Measurements from ENCODE around the gene GATC.
"Not testable (repeated sequence)": the region's sequence is repeated elsewhere in the genome, so short reads cannot be mapped to it uniquely, and the experiment has no call there.

Gene GATC

GRCh38 chr12:120432772-120433525 is 13.3 kb upstream of the GATC start:
- in situ Hi-C loops (cut with HindIII; ENCODE audit: low sequenced_read_pairs) = no loop called here
- no peak for TF ChIP-seq CTCF (IDR thresholded peaks at IDR 0.05; ENCODE audit: low read depth, low read length, missing control alignments)
- H3K4me3 ChIP-seq (ENCODE audit: low read depth, low read length) = no peak overlapping the region
- no peak for DNase-seq (ENCODE audit: low read depth)

GRCh38 chr12:120437735-120438494 is 8.3 kb upstream of the GATC start, which contains the start of gene COX6A1:
Gene COX6A1, plus strand, starts transcription at chr12:120438113. Its CDS starts 14 bp downstream, at chr12:120438127.
- TF ChIP-seq CTCF (IDR thresholded peaks at IDR 0.05; ENCODE audit: low read depth, low read length, missing control alignments) = no peak
- DNase-seq (ENCODE audit: low read depth) = peak; percentile 96
- H3K4me3 ChIP-seq (ENCODE audit: low read depth, low read length) = peak within 1 kb of the TSS; percentile 66
- in situ Hi-C loops (cut with HindIII; ENCODE audit: low sequenced_read_pairs) = no loop called here

- in situ Hi-C loops (cut with HindIII; ENCODE audit: low sequenced_read_pairs) = no loop called here
- H3K4me3 ChIP-seq (ENCODE audit: low read depth, low read length) = peak overlapping the region; percentile 66
- TF ChIP-seq CTCF (IDR thresholded peaks at IDR 0.05; ENCODE audit: low read depth, low read length, missing control alignments) = no peak
- DNase-seq (ENCODE audit: low read depth) = no peak
Observed at GRCh38 chr12:120438495-120439198, 7.6 kb upstream of the GATC start.

- peak; percentile 29 for DNase-seq (ENCODE audit: low read depth)
- TF ChIP-seq CTCF (IDR thresholded peaks at IDR 0.05; ENCODE audit: low read depth, low read length, missing control alignments) = peak; percentile 60
- in situ Hi-C loops (cut with HindIII; ENCODE audit: low sequenced_read_pairs) = no loop called here
- no peak overlapping the region for H3K4me3 ChIP-seq (ENCODE audit: low read depth, low read length)
Observed at GRCh38 chr12:120439646-120440247, 6.5 kb upstream of the GATC start.

- in situ Hi-C loops (cut with HindIII; ENCODE audit: low sequenced_read_pairs) = no loop called here
- H3K4me3 ChIP-seq (ENCODE audit: low read depth, low read length) = no peak overlapping the region
- no peak for TF ChIP-seq CTCF (IDR thresholded peaks at IDR 0.05; ENCODE audit: low read depth, low read length, missing control alignments)
- DNase-seq (ENCODE audit: low read depth) = no peak
Observed at GRCh38 chr12:120444676-120445075, 1.6 kb upstream of the GATC start.

GRCh38 chr12:120446844-120447178 is 567 bp downstream of the GATC start:
- DNase-seq (ENCODE audit: low read depth); in situ Hi-C loops (cut with HindIII; ENCODE audit: low sequenced_read_pairs): not testable (repeated sequence)
- H3K4me3 ChIP-seq (ENCODE audit: low read depth, low read length) = peak overlapping the region; percentile 97

Data from astrocyte of the cerebellum (primary cell).